PFSK-1 (cell line): ENCODE results near the gene VGLL4.

Experiments
- FOXP2 ChIP-seq: optimal IDR thresholded peaks from 2 replicates; pipeline ENCODE3; 2011; ENCODE audit warnings: borderline replicate concordance, control low read depth, inconsistent platforms; ENCODE audit not compliant: insufficient read depth; ENCODE audit errors: extremely low read length, extremely low read depth
- POLR2AphosphoS5 ChIP-seq: IDR thresholded peaks from 2 replicates; pipeline ENCODE4 v1.6.1; 2012; ENCODE audit warnings: low read depth, mild to moderate bottlenecking, control low read depth, low read length, moderate library complexity
- REST ChIP-seq, 2 experiments: IDR thresholded peaks; 2 replicates each; pipeline versions ENCODE4 v1.6.1 to v1.8.0; 2011 to 2012; ENCODE audit warnings: low read depth in 2 of 2, low read length in 2 of 2, control low read depth in 1 of 2, inconsistent platforms in 1 of 2, mild to moderate bottlenecking in 1 of 2, moderate library complexity in 1 of 2; ENCODE audit not compliant: insufficient read depth in 1 of 2
- SIN3A ChIP-seq: IDR thresholded peaks from 2 replicates; pipeline ENCODE4 v1.6.1; 2012; ENCODE audit warnings: mild to moderate bottlenecking, low read length, moderate library complexity, borderline replicate concordance; ENCODE audit not compliant: insufficient read depth
- TAF1 ChIP-seq: IDR thresholded peaks from 2 replicates; pipeline ENCODE4 v1.6.1; 2012; ENCODE audit warnings: low read length, control low read depth, borderline replicate concordance; ENCODE audit not compliant: insufficient read depth

Gene VGLL4

GRCh38 chr3:11513817-11514135 lies 129.9 kb downstream of the VGLL4 start:
- TF ChIP-seq SIN3A (no peak), FOXP2 (no peak), TAF1 (no peak), REST (IDR thresholded peaks at IDR 0.05; ENCODE audit: insufficient read depth in 1 of 2, low read depth in 2 of 2, low read length in 2 of 2) (no peak), POLR2AphosphoS5 (no peak)

- TF ChIP-seq SIN3A (no peak), POLR2AphosphoS5 (no peak), TAF1 (no peak), REST (IDR thresholded peaks at IDR 0.05; ENCODE audit: insufficient read depth in 1 of 2, low read depth in 2 of 2, low read length in 2 of 2) (no peak), FOXP2 (no peak)
These were observed 133.4 kb downstream of the VGLL4 start for GRCh38 chr3:11510356-11510755.

- TF ChIP-seq SIN3A = no peak
- no peak for TF ChIP-seq TAF1
- TF ChIP-seq FOXP2 = no peak
- no peak for TF ChIP-seq REST (IDR thresholded peaks at IDR 0.05; ENCODE audit: insufficient read depth in 1 of 2, low read depth in 2 of 2, low read length in 2 of 2)
- TF ChIP-seq POLR2AphosphoS5 = no peak
These were observed 133.7 kb downstream of the VGLL4 start for GRCh38 chr3:11510001-11510340.

GRCh38 chr3:11509173-11510000 lies 134.3 kb downstream of the VGLL4 start:
- TF ChIP-seq SIN3A (peak; percentile 63; the same call in 1 of the 2 replicates), TAF1 (no peak)

- TF ChIP-seq SIN3A = no peak
- TF ChIP-seq POLR2AphosphoS5 = no peak
- no peak for TF ChIP-seq FOXP2
- no peak for TF ChIP-seq TAF1
- TF ChIP-seq REST (IDR thresholded peaks at IDR 0.05; ENCODE audit: insufficient read depth in 1 of 2, low read depth in 2 of 2, low read length in 2 of 2) = no peak
These were observed 135.2 kb downstream of the VGLL4 start for GRCh38 chr3:11508346-11509172.
